GM12872 (cell line): Measurements from ENCODE around the gene UBE2O.

Experiments used
- CTCF ChIP-seq: IDR thresholded peaks from 3 replicates; pipeline ENCODE4 v1.5.1; 2011; ENCODE audit warnings: low read depth, mild to moderate bottlenecking, low read length, moderate library complexity; ENCODE audit not compliant: insufficient read depth

UBE2O gene

GRCh38 chr17:76397687-76398522 is 55.0 kb downstream of the UBE2O start:
- peak; percentile 99 for TF ChIP-seq CTCF

GRCh38 chr17:76397184-76397583 is 55.8 kb downstream of the UBE2O start:
- TF ChIP-seq CTCF: no peak

- no peak for TF ChIP-seq CTCF
Observed at GRCh38 chr17:76395980-76396379, 57.0 kb downstream of the UBE2O start.

- no peak for TF ChIP-seq CTCF
Observed at GRCh38 chr17:76394166-76394565, 58.8 kb downstream of the UBE2O start.

GRCh38 chr17:76391200-76391715 is 61.7 kb downstream of the UBE2O start:
- TF ChIP-seq CTCF: no peak

GRCh38 chr17:76390003-76390421 is 62.9 kb downstream of the UBE2O start:
- TF ChIP-seq CTCF: no peak

GRCh38 chr17:76388966-76389888 is 63.7 kb downstream of the UBE2O start:
- no peak for TF ChIP-seq CTCF
